NK-92 (cell line): Measurements from ENCODE around the gene SLC7A4.

Experiments used
- DNase-seq: peaks from one replicate; lab custom pipeline; 2025; ENCODE audit not compliant: unreplicated experiment; lab: John Stamatoyannopoulos, UW

The SLC7A4 gene

GRCh38 chr22:20989323-20990138 is 42.8 kb downstream of the SLC7A4 start:
- no peak for DNase-seq

GRCh38 chr22:20988573-20989322 is 43.6 kb downstream of the SLC7A4 start:
- no peak for DNase-seq

GRCh38 chr22:20987375-20987774 is 45.0 kb downstream of the SLC7A4 start:
- no peak for DNase-seq

DNA sequence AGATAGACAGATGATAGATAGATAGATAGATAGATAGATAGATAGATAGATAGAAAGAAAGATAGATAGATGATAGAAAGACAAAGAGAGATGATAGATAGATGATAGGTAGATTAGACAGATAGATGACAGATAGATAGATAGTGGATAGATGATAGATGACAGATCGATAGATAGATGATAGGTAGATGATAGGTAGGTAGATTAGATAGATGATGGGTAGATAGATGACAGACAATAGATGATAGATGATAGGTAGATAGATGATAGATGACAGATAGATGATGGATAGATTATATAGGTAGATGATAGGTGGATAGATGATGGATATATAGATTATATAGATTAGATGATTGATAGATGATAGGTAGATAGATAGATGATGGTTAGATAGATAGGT is 46.0 kb downstream of the SLC7A4 start:
- no peak for DNase-seq

- no peak for DNase-seq
Measured at GRCh38 chr22:20985720-20986119, 46.6 kb downstream of the SLC7A4 start.

- DNase-seq: no peak
Measured at GRCh38 chr22:20983081-20983771, 49.1 kb downstream of the SLC7A4 start.

DNA sequence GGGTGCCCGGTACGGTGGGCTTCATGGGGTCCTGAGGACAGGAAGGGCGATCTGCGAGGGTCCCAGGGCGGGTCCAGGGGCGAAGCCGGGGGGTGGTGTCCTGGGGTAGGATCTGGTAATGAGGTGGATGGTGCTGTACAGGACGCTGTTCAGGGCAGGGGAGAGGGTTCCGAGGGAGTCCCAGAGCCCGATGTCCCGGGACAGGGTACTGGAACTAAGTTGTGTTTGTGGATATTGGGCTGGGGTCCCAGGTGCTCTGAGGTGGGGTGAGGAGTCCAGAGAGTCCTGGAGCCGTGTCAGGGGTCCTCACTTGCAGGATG is 49.8 kb downstream of the SLC7A4 start:
- DNase-seq: no peak

- no peak for DNase-seq
Measured at GRCh38 chr22:20981787-20982562, 50.4 kb downstream of the SLC7A4 start, which contains the start of gene LZTR1. TSS of gene LZTR1 (plus strand) at chr22:20982297. CDS start at chr22:20982372, 75 bp downstream.

- DNase-seq: no peak
Measured at GRCh38 chr22:20980938-20981722, 51.2 kb downstream of the SLC7A4 start.

DNA sequence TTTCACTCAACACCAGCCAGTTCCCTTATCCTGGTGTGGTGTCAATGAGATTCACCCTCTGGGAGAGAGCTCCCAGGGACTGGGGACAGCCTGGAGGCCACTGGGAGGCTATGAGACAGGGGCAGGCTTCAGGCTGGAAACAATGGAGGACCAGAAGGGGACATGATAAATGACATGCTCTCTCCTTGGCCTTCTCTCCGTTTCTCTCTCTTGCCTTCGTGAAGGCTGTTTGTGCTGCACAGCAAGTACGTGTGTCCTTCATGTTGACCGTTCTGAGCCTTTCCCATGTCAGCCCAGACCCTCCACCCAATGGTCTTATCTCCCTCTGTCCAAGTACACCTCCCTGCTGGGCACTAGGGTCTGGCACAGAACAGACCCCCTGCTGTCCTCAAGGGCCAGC is 51.8 kb downstream of the SLC7A4 start:
- DNase-seq: no peak

- no peak for DNase-seq
Measured at GRCh38 chr22:20979940-20980453, 52.4 kb downstream of the SLC7A4 start.

- no peak for DNase-seq
Measured at GRCh38 chr22:20979243-20979809, 53.0 kb downstream of the SLC7A4 start.
